HepG2 (cell line): ENCODE measurements around the gene MAPK8. TPM values are rescaled to one million over a fixed set of nuclear protein-coding genes. Genes with fewer than 3 reads are reported as not detected.

Source experiments
- ATAC-seq: fragments of 200-7000 bp; cut with Tn5 transposase; 3 replicates; pipeline ENCODE4 v1.9.1; 2020; ENCODE audit warnings: mild to moderate bottlenecking, moderate library complexity
- BruUV-seq: library from RNA; stranded (reverse); fragments of 400-500 nt; replicated peaks from 2 replicates; lab custom pipeline; 2021; lab: Mats Ljungman, UMichigan
- CTCF ChIA-PET: fragments of 300-600 bp; formaldehyde crosslinking; extraction: SDS; loops from one replicate; lab custom pipeline; 2021; ENCODE audit warnings: low total read pairs, inconsistent platforms, low intra/inter-chr PET ratio; lab: Yijun Ruan, JAX
- POLR2A ChIA-PET: fragments of 350-600 bp; sonication (Branson Sonifier 250); formaldehyde crosslinking; loops from one replicate; lab custom pipeline; 2020; ENCODE audit warnings: antibody characterized with exemption, inconsistent platforms; lab: Yijun Ruan, JAX
- DNase-seq: peaks from one replicate; pipeline ENCODE4 v3.0.0-alpha.2; 2015; ENCODE audit warnings: low spot score
- FAIRE-seq: peaks from 3 replicates; lab custom pipeline; 2011; peaks lifted over from hg19 to GRCh38; lab: Jason Lieb, UNC
- H2AFZ ChIP-seq: one replicate; pipeline ENCODE4 v1.6.1; 2011; ENCODE audit warnings: low read length, inconsistent platforms
- H3K27ac ChIP-seq: fragments of 300-600 bp; 3 replicates; pipeline ENCODE4 v1.8.0; 2011; ENCODE audit warnings: mixed run types, mild to moderate bottlenecking, mixed read lengths, low read length, inconsistent platforms; ENCODE audit not compliant: insufficient read depth; ENCODE audit errors: extremely low read length
- H3K27me3 ChIP-seq, 2 experiments: fragments of 200-600 bp in 1 of 2; 2 replicates in 1 of 2; 3 replicates in 1 of 2; pipeline versions ENCODE4 v1.6.0 to v1.8.0; 2011; ENCODE audit warnings: low read length in 2 of 2, mild to moderate bottlenecking in 2 of 2, moderate library complexity in 2 of 2, inconsistent platforms in 1 of 2; ENCODE audit not compliant: insufficient read depth in 2 of 2, control insufficient read depth in 1 of 2
- H3K36me3 ChIP-seq, 2 experiments: fragments of 200-600 bp in 1 of 2; replicated peaks in 1 of 2; 2 replicates in 1 of 2; 3 replicates in 1 of 2; pipeline versions ENCODE4 v1.5.1 to v1.8.0; 2011; ENCODE audit warnings: low read length in 2 of 2, inconsistent platforms in 1 of 2; ENCODE audit not compliant: insufficient read depth in 2 of 2, control insufficient read depth in 1 of 2
- H3K4me1 ChIP-seq: 2 replicates; pipeline ENCODE4 v1.5.1; 2012; ENCODE audit warnings: low read length, inconsistent platforms; ENCODE audit not compliant: insufficient read depth
- H3K4me2 ChIP-seq: 2 replicates; pipeline ENCODE4 v1.6.0; 2011; ENCODE audit warnings: low read depth, low read length, inconsistent platforms
- H3K4me3 ChIP-seq, 3 experiments: fragments of 200-600 bp in 1 of 3; sonication (generic), shearing (Covaris generic) in 1 of 3; replicated peaks in 1 of 3; 2 replicates each; pipeline ENCODE4 v1.5.1; 2011 to 2016; ENCODE audit warnings: low read length in 3 of 3, inconsistent platforms in 2 of 3, low read depth in 2 of 3, mild to moderate bottlenecking in 2 of 3, control low read depth in 1 of 3, mixed read lengths in 1 of 3; ENCODE audit not compliant: insufficient read depth in 1 of 3
- H3K79me2 ChIP-seq: one replicate; pipeline ENCODE4 v1.6.1; 2011; ENCODE audit warnings: low read length, inconsistent platforms; ENCODE audit not compliant: insufficient read depth
- H3K9ac ChIP-seq: 2 replicates; pipeline ENCODE4 v1.6.0; 2011; ENCODE audit warnings: mild to moderate bottlenecking, low read depth, low read length, inconsistent platforms; ENCODE audit not compliant: insufficient read depth
- H3K9me3 ChIP-seq: 2 replicates; pipeline ENCODE4 v1.5.1; 2012; ENCODE audit warnings: mild to moderate bottlenecking, low read length
- H4K20me1 ChIP-seq: 2 replicates; pipeline ENCODE4 v1.6.0; 2011; ENCODE audit warnings: inconsistent platforms, mild to moderate bottlenecking, low read length, moderate library complexity; ENCODE audit not compliant: insufficient read depth
- GABPB1 ChIP-seq: IDR thresholded peaks from 2 replicates; pipeline ENCODE4 v1.6.1; 2016; ENCODE audit warnings: mild to moderate bottlenecking, missing genetic modification reagents, moderate library complexity, missing compliant biosample characterization
- SETDB1 ChIP-seq: sonication (generic); formaldehyde crosslinking; IDR thresholded peaks from 2 replicates; pipeline ENCODE4 v1.5.1; 2020; ENCODE audit warnings: missing genetic modification reagents, mild to moderate bottlenecking, borderline replicate concordance
- TCF7 ChIP-seq: sonication (generic); IDR thresholded peaks from 2 replicates; pipeline ENCODE4 v1.6.1; 2016; ENCODE audit warnings: antibody characterized with exemption, low read depth
- ZNF292 ChIP-seq: sonication (generic); formaldehyde crosslinking; IDR thresholded peaks from 2 replicates; pipeline ENCODE4 v1.8.1; 2022; ENCODE audit warnings: mild to moderate bottlenecking, low read depth, missing genetic modification reagents, borderline replicate concordance
- ZNF512 ChIP-seq: sonication (generic); formaldehyde crosslinking; IDR thresholded peaks from 2 replicates; pipeline ENCODE4 v1.4.0; 2020; ENCODE audit warnings: mild to moderate bottlenecking, missing genetic modification reagents
- WGBS: methylation state at CpG from one replicate; pipeline ENCODE4 v1.1.6; 2017; ENCODE audit warnings: low lambda C conversion rate; 5-methylcytosine and 5-hydroxymethylcytosine counted together
- in situ Hi-C: cut with HindIII; loops from 2 replicates; pipeline ENCODE4 v1.10.0; 2017; ENCODE audit warnings: low pct_unique_long_range_greater_than_20kb; ENCODE audit not compliant: extremely low pct_ligation_motif_present
- intact Hi-C: fragments of 100-400 bp; cut with micrococcal nuclease; formaldehyde crosslinking; loops from one replicate; pipeline ENCODE4 v1.10.0; 2022; ENCODE audit not compliant: unreplicated experiment
- polyA plus RNA-seq, 8 experiments: library from polyadenylated mRNA; depleted of rRNA in 3 of 8; stranded (reverse) in 7 of 8; unstranded in 1 of 8; fragments of >200 nt; fragmentation: Illumina TruSeq in 4 of 8; extraction: Trizol in 4 of 8; gene quantifications; 2 replicates each; pipeline versions ENCODE4 v1.2.1 to v1.2.3, GENCODE V29; 2011 to 2016; ENCODE audit warnings: low read depth in 4 of 8, missing spikeins in 1 of 8, mixed read lengths in 1 of 8; ENCODE audit not compliant: insufficient read depth in 1 of 8
- total RNA-seq, 5 experiments: library from RNA; depleted of rRNA; stranded (reverse); fragments of >200 nt; fragmentation: Illumina TruSeq; extraction: Trizol; gene quantifications; 2 replicates each; pipeline ENCODE4 v1.2.3, GENCODE V29; 2016; ENCODE audit warnings: low read depth in 1 of 5

The MAPK8 gene
- total and polyA plus RNA-seq, 2 of the 13 experiments (the other 11 are each of a cell fraction or from before 2014, with no cell fraction given) = 41.6 to 47.3 TPM

- TF ChIP-seq SETDB1 (CRISPR knock-in tag) (no peak), ZNF512 (CRISPR knock-in tag) (no peak), TCF7 (no peak), ZNF292 (no peak)
- TF ChIP-seq, all 625 proteins: peak for 0
Observed at GRCh38 chr10:48390933-48391845, 84.7 kb downstream of the MAPK8 start (continued).

GRCh38 chr10:48391994-48392393 is 85.5 kb downstream of the MAPK8 start:
- 0 out of 2 replicates have a peak, but pooled peaks cover 6% of the 10 kb centered on the region for H3K4me1 ChIP-seq

More at GRCh38 chr10:48391994-48392393, 85.5 kb downstream of the MAPK8 start:
- DNase-seq = no peak
- no peak for FAIRE-seq
- no peak overlapping the region for H3K4me2 ChIP-seq
- H3K27me3 ChIP-seq = no peaks in the 10 kb centered on the region
- H3K36me3 ChIP-seq = no peaks in the 10 kb centered on the region
- BruUV-seq = no TSS peak
- no peak overlapping the region for H3K27ac ChIP-seq
- no peak for TF ChIP-seq GABPB1 (CRISPR knock-in tag)
- H3K79me2 ChIP-seq = no peaks in the 10 kb centered on the region
- in situ Hi-C loops (no loop called here), intact Hi-C loops (no loop called here)
- H3K4me3 ChIP-seq = no peak overlapping the region
- 95% methylated on average over 3 of the region's 3 CpGs for WGBS
- H4K20me1 ChIP-seq = no peaks in the 10 kb centered on the region; the same call in 1 of the 2 replicates
- POLR2A ChIA-PET = no interaction called here
- ATAC-seq = no peak
- no peak overlapping the region for H2AFZ ChIP-seq
- H3K9ac ChIP-seq = no peak overlapping the region
- no peaks in the 10 kb centered on the region for H3K9me3 ChIP-seq
- CTCF ChIA-PET = no interaction called here
